HG02938 (cell line): ENCODE data around the gene TMED1.

Source experiments
- ATAC-seq: cut with Tn5 transposase; IDR thresholded peaks from one replicate; pipeline ENCODE4 v1.9.1; 2021; ENCODE audit warnings: mild to moderate bottlenecking, moderate library complexity; ENCODE audit not compliant: unreplicated experiment

Gene TMED1

DNA sequence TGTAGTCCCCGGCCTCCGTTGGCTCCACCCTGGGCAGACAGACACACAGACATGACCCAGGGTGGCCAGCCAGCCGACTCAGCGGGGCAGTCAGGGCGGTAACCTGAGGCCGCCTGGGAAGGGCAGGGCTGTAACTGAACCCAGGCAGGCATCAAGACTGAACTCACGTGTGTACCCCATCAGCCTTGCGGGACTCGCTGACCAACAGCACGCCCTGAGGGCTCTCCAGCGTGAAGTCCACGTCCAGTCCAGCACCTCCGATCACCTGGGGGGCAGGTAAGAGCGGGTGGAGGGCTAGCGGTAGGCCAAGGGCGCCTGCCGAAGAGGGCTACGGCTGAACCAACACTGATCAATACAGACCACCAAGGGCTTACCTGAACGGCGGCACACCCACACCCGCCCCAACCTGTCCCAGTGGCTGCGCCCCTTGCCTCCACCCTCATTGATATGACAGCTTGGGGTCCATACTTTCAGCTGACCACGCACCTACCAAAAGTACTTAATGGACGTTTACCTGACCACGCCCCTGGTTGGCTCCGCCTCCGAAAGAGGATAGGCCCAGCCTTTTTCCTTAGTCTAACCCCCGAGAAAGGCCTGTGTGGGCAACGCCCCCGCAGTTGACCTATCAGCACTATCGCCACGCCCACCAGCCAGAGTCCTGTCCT is 791 bp downstream of the TMED1 start:
- ATAC-seq = no peak

DNA sequence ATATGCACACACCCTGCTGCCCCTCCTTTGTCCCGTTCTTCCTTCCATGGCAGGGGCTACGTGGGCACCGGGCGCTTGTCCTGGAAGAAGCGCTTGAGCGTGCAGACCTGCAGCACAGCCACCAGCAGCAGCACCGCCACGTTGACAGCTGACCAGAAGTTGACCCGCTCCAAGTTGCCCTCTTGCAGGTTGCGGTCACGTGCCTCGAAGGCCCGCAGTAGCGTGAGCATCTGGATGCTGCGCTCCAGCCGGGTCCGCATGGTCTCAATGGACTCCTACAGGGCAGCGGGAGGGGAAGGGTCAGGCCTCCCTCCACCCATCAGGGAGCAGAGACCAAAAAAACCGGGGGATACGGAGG is 3.1 kb downstream of the TMED1 start:
- no peak for ATAC-seq

DNA sequence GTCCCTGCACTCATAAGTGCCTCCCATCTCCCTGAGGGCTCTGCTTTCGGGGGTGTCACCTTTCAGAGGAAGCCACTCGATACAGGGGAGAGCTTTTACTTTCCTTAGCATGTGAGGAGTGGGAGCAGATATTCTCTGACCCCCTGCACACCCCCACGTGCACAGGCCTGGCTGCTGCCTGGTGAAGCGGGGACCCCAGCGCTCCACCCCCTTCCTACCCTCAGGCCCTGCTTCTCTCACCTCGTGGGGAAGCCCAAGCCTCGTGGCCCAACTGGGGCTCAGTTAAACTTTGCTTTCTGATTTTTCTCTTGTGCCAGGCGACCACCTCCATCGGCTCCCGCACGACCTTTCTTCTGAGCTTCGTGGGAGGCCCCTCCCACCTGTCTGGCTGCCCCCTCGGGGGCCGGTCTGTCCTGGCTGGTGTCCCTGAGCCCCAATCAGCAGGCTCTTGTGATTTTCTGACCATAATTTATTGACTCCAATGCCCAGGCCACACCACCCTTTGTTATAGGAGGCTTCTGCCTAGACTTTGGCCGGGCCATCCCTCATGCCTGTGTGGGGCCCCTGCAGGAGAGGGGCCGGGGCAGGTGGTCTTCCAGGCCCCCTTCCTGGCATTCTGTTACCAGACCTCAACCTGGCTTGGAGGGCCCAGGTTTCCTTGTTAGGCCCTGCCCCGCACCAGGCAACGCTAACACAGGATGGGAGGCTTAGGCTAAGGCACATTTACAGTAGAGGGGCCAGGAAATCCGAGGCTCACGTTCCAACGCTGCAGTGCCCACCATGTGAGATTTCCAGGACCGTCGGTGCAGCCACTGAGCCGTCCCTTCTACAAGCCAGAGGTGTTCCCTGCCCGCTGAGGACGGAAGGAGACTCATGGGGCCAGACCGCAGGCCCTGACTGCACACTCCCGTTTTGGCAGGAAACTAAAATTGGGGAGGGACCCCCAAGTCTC is 3.7 kb downstream of the TMED1 start:
- no peak for ATAC-seq

DNA sequence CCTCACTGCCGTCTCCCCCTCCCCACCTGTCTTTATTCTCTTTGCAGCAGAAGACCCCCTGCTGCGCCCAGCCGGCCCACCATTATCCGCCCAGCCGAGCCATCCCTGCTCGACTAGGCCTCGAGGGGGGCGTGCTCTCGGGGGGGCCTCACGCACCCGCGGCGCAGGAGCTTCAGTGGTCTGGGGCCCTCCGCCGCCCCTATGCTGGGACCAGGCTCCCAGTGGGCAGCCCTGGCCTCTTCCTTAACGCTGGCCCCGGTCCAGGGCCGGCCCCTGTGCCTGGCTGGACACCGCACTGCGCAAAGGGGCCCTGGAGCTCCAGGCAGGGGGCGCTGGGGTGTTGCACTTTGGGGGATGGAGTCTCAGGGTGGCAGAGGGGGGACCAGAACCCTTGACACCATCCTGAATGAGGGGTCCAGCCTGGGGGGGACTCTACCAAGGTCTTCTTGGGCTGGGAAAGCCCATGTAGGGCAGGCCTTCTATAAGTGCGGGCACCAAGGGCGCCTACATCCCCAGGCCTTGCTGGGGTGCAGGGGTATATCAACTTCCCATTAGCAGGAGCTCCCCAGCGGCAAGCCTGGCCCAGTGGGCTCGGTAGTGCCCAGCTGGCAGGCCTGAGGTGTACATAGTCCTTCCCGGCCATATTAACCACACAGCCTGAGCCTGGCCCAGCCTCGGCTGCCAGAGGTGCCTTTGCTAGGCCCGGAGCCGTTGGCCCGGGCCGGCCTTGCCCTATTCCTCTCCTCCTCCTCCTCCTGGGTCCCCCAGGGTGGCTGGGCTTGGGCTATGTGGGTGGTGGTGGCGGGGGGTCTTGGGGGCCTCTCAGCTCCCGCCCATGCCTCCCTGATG is 4.9 kb downstream of the TMED1 start:
- ATAC-seq = no peak

DNA sequence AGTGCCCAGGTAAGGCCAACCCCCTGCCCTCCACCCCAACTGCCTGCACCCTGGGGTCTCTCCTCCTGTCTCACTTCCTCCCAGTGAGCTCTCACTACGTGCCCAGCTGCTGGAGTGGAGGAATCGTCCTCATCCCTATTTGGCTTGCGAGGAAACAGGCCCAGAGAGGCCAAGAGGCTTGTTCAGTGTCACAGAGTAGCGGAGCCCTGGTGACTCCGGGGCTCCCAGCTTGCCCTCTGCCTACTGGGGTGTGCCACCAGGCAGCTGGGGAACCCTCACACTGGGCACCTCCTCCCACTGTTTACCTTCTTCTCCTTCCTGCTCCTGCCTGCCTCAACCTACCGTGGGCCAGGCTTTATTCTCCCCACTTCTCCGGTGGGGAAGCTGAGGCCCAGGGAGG is 5.6 kb downstream of the TMED1 start:
- no peak for ATAC-seq

DNA sequence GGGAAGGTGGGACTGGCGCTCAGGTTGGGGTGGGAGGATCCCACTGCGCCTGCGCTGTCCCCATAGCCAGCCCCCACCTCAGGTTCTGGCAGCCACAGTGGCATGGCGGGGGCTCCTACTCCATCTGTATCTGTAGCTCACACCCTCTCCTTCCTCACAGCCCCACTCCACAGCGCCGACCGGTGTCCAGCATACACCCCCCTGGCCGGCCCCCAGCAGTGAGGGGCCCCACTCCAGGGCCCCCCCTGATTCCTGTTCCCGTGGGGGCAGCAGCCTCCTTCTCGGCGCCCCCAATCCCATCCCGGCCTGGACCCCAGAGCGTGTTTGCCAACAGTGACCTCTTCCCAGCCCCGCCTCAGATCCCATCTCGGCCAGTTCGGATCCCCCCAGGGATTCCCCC is 6.0 kb downstream of the TMED1 start:
- ATAC-seq = no peak

DNA sequence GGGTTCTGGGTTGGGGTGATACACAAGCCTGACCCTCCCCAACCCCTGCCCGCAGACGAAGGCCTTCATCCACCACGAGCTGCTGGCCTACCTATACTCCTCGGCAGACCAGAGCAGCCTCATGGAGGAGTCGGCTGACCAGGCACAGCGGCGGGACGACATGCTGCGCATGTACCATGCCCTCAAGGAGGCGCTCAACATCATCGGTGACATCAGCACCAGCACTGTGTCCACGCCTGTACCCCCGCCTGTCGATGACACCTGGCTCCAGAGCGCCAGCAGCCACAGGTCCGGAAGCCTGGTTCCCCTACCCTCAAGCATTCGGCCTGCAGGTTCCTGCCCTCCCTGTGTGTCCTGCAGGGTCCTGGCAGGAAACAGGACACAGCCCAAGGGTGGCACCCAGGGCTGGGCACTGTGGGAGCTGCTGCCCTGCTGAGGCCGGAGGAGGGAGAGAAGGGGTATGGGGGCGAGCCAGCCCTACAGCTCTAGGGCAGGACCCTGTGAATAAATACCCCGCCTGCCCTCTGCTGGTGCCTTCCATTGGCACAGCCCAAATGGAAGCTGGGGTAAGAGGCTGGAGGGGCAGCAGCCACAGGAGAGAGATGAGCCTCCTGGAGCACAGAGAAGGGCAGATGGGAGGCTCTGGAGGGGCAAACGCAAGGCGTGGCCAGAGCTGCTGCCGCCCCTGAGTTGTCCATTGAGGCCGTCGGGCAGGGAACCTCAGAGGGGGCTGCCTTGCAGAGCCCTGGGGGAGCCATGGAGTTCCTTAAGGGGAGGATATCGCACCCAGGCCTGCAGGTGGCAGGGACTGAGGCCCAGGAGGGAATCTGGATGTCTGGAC is 6.8 kb downstream of the TMED1 start:
- no peak for ATAC-seq

DNA sequence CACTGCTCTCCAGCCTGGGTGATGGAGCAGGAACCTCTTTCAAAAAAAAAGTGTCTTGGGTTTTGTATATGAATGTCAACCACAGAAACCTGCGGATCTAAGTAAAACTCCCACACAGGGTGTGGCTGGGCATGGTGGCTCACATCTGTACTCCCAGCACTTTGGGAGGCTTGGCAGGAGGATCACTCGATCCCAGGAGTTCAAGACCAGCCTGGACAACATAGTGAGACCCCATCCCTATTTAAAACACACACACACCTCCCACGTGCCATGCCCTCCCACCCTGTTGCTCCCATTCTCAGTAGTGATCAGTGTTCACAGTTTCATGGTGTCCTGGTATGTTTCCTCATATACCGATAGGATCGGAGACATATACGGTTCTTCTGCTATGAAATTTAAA is 9.2 kb downstream of the TMED1 start:
- ATAC-seq = no peak

DNA sequence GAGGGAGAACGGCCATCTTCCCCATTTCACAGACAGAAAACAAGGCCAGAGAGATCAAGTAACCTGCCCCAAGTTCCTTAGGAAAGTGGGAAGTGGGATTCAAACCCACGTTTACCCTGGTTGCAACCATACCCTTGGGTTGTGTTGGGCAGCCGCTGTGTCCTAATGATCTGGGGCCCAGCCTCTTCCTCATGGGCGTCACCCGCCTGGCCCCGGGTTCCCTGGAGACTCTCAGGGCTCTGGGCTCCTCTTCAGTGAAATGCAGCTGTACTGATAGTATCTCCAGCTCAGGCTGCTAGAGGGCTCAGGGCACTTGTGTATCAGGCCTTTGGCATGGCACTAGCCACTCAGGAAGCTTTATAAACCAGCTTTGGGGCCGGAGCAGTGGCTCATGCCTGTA is 9.8 kb downstream of the TMED1 start:
- ATAC-seq = no peak

DNA sequence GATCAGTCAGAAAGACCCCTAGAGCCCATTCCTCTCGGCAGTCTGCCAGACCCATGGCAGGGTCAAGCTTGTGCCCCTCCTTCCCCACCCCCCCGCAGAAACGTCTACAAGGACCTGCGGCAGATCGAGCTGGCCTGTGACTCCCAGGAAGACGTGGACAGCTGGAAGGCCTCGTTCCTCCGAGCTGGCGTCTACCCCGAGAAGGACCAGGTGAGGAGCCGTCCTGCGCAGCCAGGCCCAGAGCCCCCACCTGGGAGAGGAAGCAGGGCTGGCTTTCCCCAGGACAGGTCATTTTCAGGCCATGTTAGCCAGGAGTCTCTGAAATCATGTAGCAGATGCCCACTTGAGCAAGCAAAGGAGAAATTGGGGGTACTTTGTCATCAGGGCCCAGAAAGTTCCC is 12.3 kb downstream of the TMED1 start:
- ATAC-seq = no peak

DNA sequence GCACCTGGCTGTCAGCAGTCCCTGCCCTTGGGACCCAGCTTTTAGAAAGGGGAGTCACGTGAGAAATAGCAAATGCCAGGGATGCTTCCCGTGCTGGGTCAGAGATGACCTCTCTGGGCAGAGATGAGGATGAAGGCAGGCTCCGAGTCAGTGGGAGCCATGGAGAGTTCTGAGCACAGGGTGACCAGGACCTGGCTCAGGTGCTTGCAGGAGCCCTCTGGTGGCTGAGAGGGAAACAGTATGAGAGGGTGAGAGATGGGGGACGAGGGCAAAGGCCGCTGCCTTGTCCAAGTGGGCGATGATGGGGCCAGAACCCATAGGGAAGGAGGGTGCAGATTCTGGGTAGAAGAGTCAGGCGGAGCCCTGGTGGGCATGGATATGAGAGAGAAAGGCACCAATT is 15.8 kb downstream of the TMED1 start:
- ATAC-seq = no peak

DNA sequence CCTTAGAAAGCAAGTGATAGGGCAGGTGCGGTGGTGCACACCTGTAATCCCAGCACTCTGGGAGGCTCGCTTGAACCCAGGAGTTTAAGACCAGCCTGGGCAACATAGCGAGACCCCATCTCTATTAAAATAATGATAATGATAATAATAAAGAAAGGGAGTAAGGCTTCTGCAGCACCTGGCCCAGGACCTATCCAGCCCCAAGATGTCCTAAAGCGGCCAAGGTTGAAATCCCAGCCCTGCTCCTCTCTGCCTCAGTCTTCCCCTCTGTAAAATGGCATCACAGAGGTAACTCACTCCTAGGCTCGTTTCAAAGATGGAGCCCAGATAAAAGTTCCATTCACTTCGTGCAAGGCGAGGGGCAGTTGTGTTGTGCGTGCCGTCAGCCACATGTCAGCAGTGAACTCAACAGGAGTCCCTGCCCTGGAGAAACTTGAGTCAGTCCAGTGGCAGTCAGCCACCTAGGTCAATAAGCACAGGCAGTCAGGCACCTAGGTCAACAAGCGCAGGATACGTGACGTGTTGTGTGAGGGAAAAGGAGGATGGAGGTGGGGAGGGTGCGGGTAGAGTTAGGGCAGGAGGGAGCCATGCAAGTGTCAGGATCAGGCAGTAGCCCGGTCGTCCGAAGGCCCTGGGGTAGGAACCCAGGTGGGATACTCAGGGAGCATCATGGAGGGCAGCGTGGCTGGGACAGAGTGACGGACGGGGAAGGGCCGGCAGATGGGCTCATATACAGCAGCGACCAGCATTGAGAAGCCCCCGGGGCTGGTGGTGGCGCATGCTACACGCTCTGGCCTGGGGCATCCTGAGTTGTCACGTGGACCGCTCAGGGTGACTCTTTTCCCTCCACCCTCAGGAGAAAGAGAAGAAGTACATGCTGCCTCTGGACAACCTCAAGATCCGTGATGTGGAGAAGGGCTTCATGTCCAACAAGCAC is 16.6 kb downstream of the TMED1 start:
- no peak for ATAC-seq

DNA sequence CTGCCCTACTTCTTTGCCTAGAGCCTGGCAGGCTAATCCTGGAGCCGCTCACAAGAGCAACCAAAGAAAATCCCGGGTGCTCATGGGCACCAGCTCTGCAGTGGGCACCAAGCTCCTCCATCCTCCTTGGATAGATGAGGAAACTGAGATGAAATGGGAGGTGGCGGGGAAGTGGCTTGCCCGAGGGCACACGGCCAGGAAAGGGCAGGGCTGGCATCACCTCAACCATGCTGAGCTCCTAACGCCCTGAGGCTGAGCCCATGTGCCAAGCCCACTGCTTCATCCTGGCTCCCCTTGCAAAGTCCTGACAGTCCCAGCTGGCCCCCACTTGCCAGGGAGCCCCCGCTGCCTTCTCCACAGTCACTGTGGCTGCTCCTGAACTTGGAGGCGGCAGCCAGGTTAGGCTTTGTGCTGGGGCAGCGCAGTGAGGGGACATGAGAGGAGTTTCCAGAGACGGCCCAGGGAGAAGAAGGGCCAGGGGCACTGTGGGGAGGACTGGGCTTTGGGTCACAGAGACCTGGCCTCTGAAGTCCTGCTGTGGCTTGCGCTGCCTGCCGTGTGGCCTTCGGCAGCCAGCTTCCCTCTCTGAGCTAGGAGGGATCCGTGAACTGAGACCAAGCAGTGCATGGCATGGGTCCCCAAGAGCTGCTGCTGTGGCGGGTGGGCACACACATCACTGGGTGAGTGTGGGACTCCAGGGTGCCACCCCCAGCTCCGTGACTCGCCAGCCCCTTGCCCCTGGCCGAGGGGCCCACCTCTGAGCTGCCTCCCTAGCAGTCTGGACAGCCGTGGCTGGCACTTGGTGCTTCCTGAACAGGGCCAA is 17.5 kb downstream of the TMED1 start:
- no peak for ATAC-seq

DNA sequence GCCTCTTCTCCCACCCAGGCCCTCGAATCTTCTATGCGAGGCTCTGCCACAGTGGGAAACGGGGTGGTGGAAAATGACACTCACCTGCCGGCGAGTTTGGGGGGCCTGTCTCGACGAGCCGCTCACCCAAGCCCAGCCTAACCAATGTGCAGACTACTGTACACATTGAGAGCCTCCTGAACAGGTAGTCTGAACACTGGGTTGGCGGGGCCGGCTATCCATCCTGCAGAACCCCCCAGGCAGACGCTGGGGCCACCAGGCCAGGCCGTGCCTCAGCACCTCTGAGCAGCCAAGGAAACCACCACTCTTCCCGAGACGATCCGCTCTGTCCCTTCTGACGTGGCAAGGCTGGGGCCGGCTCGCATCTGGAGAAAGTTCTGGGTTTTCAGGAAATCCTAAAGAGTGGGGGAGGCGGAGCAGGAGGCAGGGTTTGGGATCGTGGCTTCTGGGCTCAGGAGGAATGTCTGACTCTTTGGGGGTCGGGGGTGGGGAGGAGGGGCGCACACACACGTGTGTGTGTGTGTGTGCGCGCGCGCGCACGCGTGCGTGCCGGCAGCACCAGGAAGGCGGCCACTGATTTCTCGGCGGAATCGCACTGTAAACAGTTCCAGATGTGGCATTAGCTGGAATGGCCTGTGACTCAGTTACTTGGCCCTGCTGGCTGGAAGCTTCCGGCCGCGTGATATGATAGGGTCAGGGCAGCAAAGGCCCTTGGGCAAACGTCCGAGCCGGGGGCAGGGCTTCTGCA is 18.5 kb downstream of the TMED1 start:
- no peak for ATAC-seq

DNA sequence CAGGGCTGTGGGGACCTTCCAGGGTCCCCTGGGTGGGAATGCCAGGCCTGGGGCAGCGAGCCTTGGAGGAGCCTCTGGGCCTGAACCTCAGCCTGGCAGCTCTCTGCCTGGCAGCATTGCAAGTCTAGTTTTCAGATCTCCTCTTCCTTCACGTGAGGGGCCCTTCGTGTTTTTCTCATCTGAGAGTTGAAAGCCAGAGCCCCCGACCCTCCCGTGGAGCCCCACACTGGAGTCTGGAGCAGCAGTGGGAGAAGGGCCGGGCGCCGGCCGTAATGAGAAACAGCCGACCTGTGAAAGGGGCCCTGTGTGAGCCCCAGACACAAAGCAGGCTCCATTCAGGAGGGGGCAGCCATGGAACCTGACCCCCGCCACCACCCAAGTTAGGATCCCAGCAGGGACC is 19.3 kb downstream of the TMED1 start:
- ATAC-seq = no peak

DNA sequence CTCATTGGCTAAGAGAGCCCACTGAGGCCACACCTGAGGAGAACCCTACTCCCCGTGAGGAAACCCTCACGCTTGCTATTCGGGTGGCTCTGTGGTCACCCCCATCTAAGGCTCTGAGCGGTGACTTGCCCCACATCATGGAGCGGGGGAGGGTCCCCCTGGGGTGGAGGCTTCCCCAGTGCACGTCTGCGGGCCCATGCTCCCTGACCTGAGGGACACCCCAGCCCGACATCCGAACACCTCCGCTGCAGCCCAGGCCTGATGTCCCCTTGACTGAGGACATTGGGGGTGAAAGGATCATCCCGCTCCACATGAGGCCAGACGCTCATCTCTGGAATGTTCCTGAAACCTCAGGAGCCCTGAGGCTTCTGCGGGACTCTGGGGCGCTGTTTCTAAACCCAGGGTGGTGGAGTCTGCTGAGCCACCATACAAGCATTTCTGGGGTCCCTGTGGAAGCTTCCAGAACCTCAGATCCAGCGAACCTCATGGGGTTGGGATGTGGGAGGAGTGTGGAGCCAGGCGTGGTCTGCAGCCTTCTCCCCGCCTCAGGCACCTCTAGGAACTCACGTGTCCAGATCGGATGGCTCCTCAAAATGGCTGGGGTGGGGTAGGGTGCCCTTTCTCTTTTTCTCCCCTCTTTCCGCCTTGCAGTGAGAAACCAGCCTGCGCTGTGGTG is 19.9 kb downstream of the TMED1 start:
- ATAC-seq = no peak

DNA sequence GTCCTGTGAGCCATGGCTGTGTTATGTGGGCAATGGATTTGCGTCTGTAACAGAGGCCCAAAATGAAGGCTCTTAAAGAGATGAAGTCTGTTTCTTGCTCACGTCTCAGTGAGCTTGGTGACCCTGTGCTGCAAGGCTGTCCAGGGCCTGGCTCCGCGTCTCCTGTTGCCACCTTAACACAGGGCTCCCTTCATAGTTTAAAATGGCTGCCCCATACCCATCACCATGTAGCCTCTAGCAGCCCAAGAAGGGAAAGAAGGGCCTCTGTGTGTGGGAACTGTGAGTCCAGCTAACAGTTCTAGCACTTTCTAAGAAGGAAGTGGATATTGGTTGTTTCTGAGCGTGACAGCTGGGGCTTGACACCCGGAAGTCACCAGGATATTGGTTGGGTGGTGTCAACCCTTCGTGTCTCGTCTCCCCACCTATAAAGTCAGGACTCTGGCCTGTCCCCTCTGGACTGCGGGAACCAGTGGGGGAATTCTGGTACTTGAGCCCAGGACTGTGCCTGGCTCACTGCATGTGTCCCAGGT is 20.9 kb downstream of the TMED1 start:
- ATAC-seq = no peak
